Measurements from ENCODE around the gene EID2B. TPM values are rescaled to one million over a fixed set of nuclear protein-coding genes. Genes with fewer than 3 reads are reported as not detected.

The EID2B gene
- total and polyA plus RNA-seq, 8 donors = 0.63 to 3.9 (median 0.90) TPM

DNA sequence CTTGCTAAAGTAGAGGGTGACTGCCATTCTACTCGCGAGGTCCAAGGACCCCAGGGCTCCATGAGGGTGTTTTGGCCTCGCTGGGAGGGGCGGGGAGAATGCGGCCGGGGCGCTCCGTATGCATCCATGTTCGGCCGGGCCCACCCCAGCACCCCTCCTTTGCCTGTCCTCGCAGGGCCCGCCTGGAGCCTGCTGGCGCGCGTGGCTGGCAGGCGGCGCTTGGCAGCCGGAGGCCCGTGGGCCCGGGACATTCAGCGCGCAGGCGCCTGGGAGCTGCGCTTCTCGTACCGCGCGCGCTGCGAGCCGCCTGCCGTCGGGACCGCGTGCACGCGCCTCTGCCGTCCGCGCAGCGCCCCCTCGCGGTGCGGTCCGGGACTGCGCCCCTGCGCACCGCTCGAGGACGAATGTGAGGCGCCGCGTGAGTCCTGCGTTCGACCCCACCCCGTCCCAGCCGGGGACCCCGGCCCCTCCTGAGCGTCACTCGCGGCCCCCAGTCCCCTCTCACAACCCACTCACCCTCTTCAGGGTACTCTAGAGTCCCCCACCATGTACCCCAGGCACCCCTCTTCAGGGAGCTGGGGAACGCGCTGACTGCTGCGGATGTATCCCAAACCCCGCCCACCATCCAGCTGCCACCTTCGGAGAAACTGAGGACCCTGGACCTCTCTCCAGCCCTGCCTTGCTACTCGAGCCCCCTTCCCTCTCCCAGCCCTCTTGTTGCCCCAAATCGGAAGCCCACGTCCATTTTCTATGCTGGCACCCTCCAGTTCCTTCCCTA, 29.8 kb downstream of the EID2B start:
- peaks cover 0 to 28% (median 2%) of the 10 kb centered on the region in 4 donors for H3K27me3 ChIP-seq

GRCh38 chr19:39501340-39501739, 31.3 kb downstream of the EID2B start:
- H3K4me3 ChIP-seq = no peak overlapping the region
- no peak overlapping the region for H3K27ac ChIP-seq
- no peak for DNase-seq
- ATAC-seq = no peak
- TF ChIP-seq, protein P1, sequence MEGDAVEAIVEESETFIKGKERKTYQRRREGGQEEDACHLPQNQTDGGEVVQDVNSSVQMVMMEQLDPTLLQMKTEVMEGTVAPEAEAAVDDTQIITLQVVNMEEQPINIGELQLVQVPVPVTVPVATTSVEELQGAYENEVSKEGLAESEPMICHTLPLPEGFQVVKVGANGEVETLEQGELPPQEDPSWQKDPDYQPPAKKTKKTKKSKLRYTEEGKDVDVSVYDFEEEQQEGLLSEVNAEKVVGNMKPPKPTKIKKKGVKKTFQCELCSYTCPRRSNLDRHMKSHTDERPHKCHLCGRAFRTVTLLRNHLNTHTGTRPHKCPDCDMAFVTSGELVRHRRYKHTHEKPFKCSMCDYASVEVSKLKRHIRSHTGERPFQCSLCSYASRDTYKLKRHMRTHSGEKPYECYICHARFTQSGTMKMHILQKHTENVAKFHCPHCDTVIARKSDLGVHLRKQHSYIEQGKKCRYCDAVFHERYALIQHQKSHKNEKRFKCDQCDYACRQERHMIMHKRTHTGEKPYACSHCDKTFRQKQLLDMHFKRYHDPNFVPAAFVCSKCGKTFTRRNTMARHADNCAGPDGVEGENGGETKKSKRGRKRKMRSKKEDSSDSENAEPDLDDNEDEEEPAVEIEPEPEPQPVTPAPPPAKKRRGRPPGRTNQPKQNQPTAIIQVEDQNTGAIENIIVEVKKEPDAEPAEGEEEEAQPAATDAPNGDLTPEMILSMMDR (IDR thresholded peaks at IDR 0.05) = no peak
- no peaks in the 10 kb centered on the region for H3K36me3 ChIP-seq
- FAIRE-seq = no peak
- no peaks in the 10 kb centered on the region for H3K9me3 ChIP-seq
- 69 to 77% methylated on average over 5 of the region's 5 CpGs for whole genome bisulfite sequencing, 2 donors
- peaks cover 0 to 17% (median 2%) of the 10 kb centered on the region in 4 donors for H3K27me3 ChIP-seq
- intact Hi-C loops (cut with DNase I) = no loop called here
- peaks cover 6 to 8% (median 7%) of the 10 kb centered on the region in 3 donors for H3K4me1 ChIP-seq

More for the DNA sequence above, 29.8 kb downstream of the EID2B start:
- FAIRE-seq (no peak), DNase-seq (peak in 4 of 6 donors; percentile 35 to 83 (median 54)), ATAC-seq (peak; percentile 77 to 84 (median 78))
- WGBS, 2 donors = 12% methylated on average over 55 to 69 of the region's 69 CpGs
- intact Hi-C loops (cut with DNase I) = no loop called here
- peaks cover 6 to 7% (median 6%) of the 10 kb centered on the region in 3 donors for H3K4me1 ChIP-seq
- TF ChIP-seq, protein P1 (IDR thresholded peaks at IDR 0.05) = peak; percentile 46 to 78 (median 68)
- no peak overlapping the region for H3K27ac ChIP-seq
- H3K4me3 ChIP-seq = no peak overlapping the region
- no peaks in the 10 kb centered on the region for H3K36me3 ChIP-seq
- no peaks in the 10 kb centered on the region for H3K9me3 ChIP-seq

DNA sequence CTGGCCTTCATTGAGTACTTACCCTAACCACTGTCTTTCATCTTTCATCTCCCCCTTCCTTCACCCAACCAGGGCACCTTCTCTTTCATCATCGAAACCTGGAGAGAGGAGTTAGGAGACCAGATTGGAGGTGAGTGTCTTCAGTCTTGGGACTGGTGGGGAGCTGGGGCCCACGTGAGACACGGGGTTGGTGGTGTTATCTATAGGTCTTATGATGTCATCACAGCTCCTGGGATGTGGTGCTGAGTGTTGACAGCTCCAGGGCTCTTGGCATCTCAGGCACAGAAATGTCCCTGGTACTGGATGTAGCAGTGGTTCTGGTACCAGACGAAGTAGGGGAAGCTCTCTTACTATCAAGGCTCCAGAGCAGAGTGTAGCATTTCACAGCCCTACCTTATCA, 32.1 kb downstream of the EID2B start:
- FAIRE-seq = no peak
- TF ChIP-seq, protein P1 (IDR thresholded peaks at IDR 0.05) = no peak
- Histone ChIP-seq H3K4me3 (no peak overlapping the region), H3K4me1 (peaks cover 6 to 8% (median 7%) of the 10 kb centered on the region in 3 donors), H3K36me3 (no peaks in the 10 kb centered on the region), H3K9me3 (no peaks in the 10 kb centered on the region), H3K27ac (no peak overlapping the region), H3K27me3 (peaks cover 0 to 10% (median 2%) of the 10 kb centered on the region in 4 donors)
- no peak for ATAC-seq
- DNase-seq = no peak
- WGBS, 2 donors = 38 to 54% methylated on average over 4 of the region's 4 CpGs
- intact Hi-C loops (cut with DNase I) = no loop called here

DNA sequence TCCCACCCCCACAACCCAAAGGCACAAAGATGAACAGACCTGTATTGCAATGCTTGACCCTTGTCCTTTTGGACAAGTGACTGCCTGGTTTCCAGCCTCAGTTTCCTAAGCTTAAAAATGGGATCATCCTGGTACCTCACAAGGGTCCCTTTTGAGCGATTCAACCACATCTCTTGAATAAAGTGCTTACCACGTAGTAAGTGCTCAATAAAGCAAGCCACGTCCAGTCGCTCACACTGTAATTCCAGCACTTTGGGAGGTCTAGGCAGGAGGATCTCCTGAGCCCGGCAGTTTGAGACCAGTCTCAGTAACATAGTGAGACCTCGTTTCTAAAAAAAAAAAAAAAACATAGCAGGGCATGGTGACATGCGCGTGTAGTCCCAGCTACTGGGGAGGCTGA, 32.7 kb downstream of the EID2B start:
- Histone ChIP-seq H3K27me3 (peaks cover 0 to 5% (median 2%) of the 10 kb centered on the region in 4 donors), H3K4me3 (no peak overlapping the region), H3K27ac (no peak overlapping the region), H3K4me1 (peaks cover 6 to 8% (median 7%) of the 10 kb centered on the region in 3 donors), H3K9me3 (no peaks in the 10 kb centered on the region), H3K36me3 (no peaks in the 10 kb centered on the region)
- TF ChIP-seq, protein P1 (IDR thresholded peaks at IDR 0.05) = no peak
- ATAC-seq = no peak
- WGBS, 2 donors = 70 to 73% methylated on average over 8 of the region's 8 CpGs
- FAIRE-seq = no peak
- intact Hi-C loops (cut with DNase I) = no loop called here
- DNase-seq = no peak

Measured in pancreas (tissue), 10 donors.